ENCODE results near the gene ZFYVE28.

The ZFYVE28 gene

GRCh38 chr4:2427383-2428334 is 9.2 kb upstream of the ZFYVE28 start:
- DNase-seq, result no peak

- DNase-seq, result no peak
These were observed 8.3 kb upstream of the ZFYVE28 start for GRCh38 chr4:2426711-2427275.

- DNase-seq, result no peak
These were observed 7.6 kb upstream of the ZFYVE28 start for GRCh38 chr4:2426069-2426397.

GRCh38 chr4:2425386-2426068 is 7.1 kb upstream of the ZFYVE28 start:
- no peak for DNase-seq

GRCh38 chr4:2424581-2424980 is 6.1 kb upstream of the ZFYVE28 start:
- no peak for DNase-seq

GRCh38 chr4:2423695-2424094 is 5.2 kb upstream of the ZFYVE28 start:
- DNase-seq, result no peak

GRCh38 chr4:2423066-2423465 is 4.6 kb upstream of the ZFYVE28 start:
- no peak for DNase-seq

- no peak for DNase-seq
These were observed 3.5 kb upstream of the ZFYVE28 start for GRCh38 chr4:2421928-2422327.

- DNase-seq, result no peak
These were observed 1.4 kb upstream of the ZFYVE28 start for GRCh38 chr4:2419814-2420213.

- peak; percentile 84 for DNase-seq
These were observed 466 bp upstream of the ZFYVE28 start, which contains the start of gene CFAP99 for GRCh38 chr4:2418650-2419571. Gene CFAP99 (plus strand): TSS chr4:2418955.

- no peak for DNase-seq
These were observed 1.1 kb downstream of the ZFYVE28 start for GRCh38 chr4:2417226-2417764.

- no peak for DNase-seq
These were observed 1.8 kb downstream of the ZFYVE28 start for GRCh38 chr4:2416564-2417225.

- no peak for DNase-seq
These were observed 2.4 kb downstream of the ZFYVE28 start for GRCh38 chr4:2415881-2416563.

- no peak for DNase-seq
These were observed 3.2 kb downstream of the ZFYVE28 start for GRCh38 chr4:2415213-2415612.

GRCh38 chr4:2413821-2414610 is 4.4 kb downstream of the ZFYVE28 start:
- no peak for DNase-seq

- DNase-seq, result peak; percentile 95
These were observed 5.3 kb downstream of the ZFYVE28 start for GRCh38 chr4:2412885-2413716.

- no peak for DNase-seq
These were observed 5.9 kb downstream of the ZFYVE28 start for GRCh38 chr4:2412534-2412884.

- no peak for DNase-seq
These were observed 6.5 kb downstream of the ZFYVE28 start for GRCh38 chr4:2411786-2412510.

- DNase-seq, result no peak
These were observed 9.1 kb downstream of the ZFYVE28 start for GRCh38 chr4:2409381-2409783.
